Measurements from ENCODE around the gene TMPRSS7.

DNA sequence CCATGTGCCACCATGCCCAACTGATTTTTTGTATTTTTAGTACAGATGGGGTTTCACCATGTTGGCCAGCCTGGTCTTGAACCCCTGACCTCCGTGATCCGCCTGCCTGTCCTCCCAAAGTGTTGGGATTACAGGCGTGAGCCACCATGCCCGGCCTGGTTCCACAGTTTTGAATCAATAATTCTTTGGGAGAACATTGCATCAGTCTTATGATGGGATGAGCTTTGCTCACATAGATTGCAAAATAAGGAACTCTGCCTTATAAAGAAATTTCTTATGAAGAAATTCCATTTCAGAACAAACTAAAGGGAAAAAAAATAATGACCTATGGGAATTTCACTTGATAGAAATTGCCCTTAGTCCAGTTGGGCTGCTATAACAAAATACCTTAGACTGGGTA, 15.8 kb upstream of the TMPRSS7 start:
- TF ChIP-seq, protein P1, sequence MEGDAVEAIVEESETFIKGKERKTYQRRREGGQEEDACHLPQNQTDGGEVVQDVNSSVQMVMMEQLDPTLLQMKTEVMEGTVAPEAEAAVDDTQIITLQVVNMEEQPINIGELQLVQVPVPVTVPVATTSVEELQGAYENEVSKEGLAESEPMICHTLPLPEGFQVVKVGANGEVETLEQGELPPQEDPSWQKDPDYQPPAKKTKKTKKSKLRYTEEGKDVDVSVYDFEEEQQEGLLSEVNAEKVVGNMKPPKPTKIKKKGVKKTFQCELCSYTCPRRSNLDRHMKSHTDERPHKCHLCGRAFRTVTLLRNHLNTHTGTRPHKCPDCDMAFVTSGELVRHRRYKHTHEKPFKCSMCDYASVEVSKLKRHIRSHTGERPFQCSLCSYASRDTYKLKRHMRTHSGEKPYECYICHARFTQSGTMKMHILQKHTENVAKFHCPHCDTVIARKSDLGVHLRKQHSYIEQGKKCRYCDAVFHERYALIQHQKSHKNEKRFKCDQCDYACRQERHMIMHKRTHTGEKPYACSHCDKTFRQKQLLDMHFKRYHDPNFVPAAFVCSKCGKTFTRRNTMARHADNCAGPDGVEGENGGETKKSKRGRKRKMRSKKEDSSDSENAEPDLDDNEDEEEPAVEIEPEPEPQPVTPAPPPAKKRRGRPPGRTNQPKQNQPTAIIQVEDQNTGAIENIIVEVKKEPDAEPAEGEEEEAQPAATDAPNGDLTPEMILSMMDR (IDR thresholded peaks at IDR 0.05) = no peak
- TF ChIP-seq EZH2 (IDR thresholded peaks at IDR 0.05) = no peak
